ENCODE data around the gene SMO. TPM values are rescaled to one million over a fixed set of nuclear protein-coding genes. Genes with fewer than 3 reads are reported as not detected.
A peak's percentile ranks its signal among the peaks of the same experiment; 100 is the strongest.

Gene SMO
- total and polyA plus RNA-seq, 9 of the 15 experiments (the other 6 are each of a cell fraction or from before 2014, with no cell fraction given) = 0.05 to 0.13 (median 0.10) TPM; not detected in 5

GRCh38 chr7:129210989-129211312, 22.5 kb downstream of the SMO start:
- no peak for TF ChIP-seq BRCA1 (IDR thresholded peaks at IDR 0.05)
- TF ChIP-seq BRCA1 (CRISPR knock-in tag; IDR thresholded peaks at IDR 0.05) = 0 out of 2 replicates have a peak, but pooled peaks have one; percentile 31
- TF ChIP-seq ZNF584 (CRISPR knock-in tag; IDR thresholded peaks at IDR 0.05; ENCODE audit: low read depth) = no peak
- TF ChIP-seq CAMTA2 (CRISPR knock-in tag; conservative IDR thresholded peaks at IDR 0.05) = no peak
- no peak for TF ChIP-seq ZNF445 (CRISPR knock-in tag; IDR thresholded peaks at IDR 0.05; ENCODE audit: low read depth)
- TF ChIP-seq THAP12 (CRISPR knock-in tag; IDR thresholded peaks at IDR 0.05) = 0 out of 2 replicates have a peak, but pooled peaks have one; percentile 9
- peak; percentile 14; the same call in 1 of the 2 replicates for TF ChIP-seq MAX (CRISPR knock-in tag; IDR thresholded peaks at IDR 0.05)
- TF ChIP-seq ETV6 (IDR thresholded peaks at IDR 0.05; ENCODE audit: borderline replicate concordance in 1 of 2, low read depth in 2 of 2, low read length in 1 of 2) = no peak
- no peak for TF ChIP-seq ETV6 (CRISPR knock-in tag; IDR thresholded peaks at IDR 0.05; ENCODE audit: borderline replicate concordance)
- no peak for TF ChIP-seq ZNF318 (IDR thresholded peaks at IDR 0.05; ENCODE audit: borderline replicate concordance in 1 of 2, low read depth in 1 of 2)
- TF ChIP-seq NUFIP1 (IDR thresholded peaks at IDR 0.05; ENCODE audit: partially characterized antibody) = no peak
- no peak overlapping the region for H2AFZ ChIP-seq (ENCODE audit: low read depth, low read length)
- no peak overlapping the region for H3K4me3 ChIP-seq
- peaks cover 5 to 7% of the 10 kb centered on the region in 2 experiments; a peak in 3 of 5 replicates for H3K4me1 ChIP-seq (replicated peaks in 1 of 2; ENCODE audit: control insufficient read depth in 2 of 2, insufficient read depth in 2 of 2, low read length in 2 of 2)
- H3K27me3 ChIP-seq (ENCODE audit: control insufficient read depth in 2 of 2, insufficient read depth in 2 of 2, low read length in 2 of 2) = peaks cover 47 to 73% of the 10 kb centered on the region in 2 experiments
- 41% methylated on average over 14 of the region's 14 CpGs for WGBS (ENCODE audit: insufficient coverage, low coverage, missing lambda C conversion rate)
- no peaks in the 10 kb centered on the region for H3K9me1 ChIP-seq (ENCODE audit: control insufficient read depth, insufficient read depth, low read length)
- POLR2A ChIA-PET = interaction anchor here (1.2 kb wide), 1 partner anchor 18 kb away, joined by 3 read pairs; no protein-coding TSS in a partner anchor
- FAIRE-seq (no peak), DNase-seq (ENCODE audit: extremely low read depth in 1 of 4, low spot score in 3 of 4) (no peak), ATAC-seq (no peak)
- no peak overlapping the region for H3K9ac ChIP-seq (ENCODE audit: insufficient read depth in 1 of 2, low read depth in 2 of 2, low read length in 2 of 2)
- H3K36me3 ChIP-seq (ENCODE audit: control insufficient read depth, insufficient read depth, low read length) = no peaks in the 10 kb centered on the region
- BruUV-seq (replicated peaks) = no TSS peak
- no peaks in the 10 kb centered on the region for H3K9me3 ChIP-seq (replicated peaks; ENCODE audit: control insufficient read depth, insufficient read depth, low read depth, low read length)
- intact Hi-C loops (cut with micrococcal nuclease) (loop anchor here (1.0 to 5.0 kb wide), 5 partner anchors 47 to 784 kb away; no protein-coding TSS in a partner anchor), in situ Hi-C loops (cut with MboI) (no loop called here)
- no peaks in the 10 kb centered on the region for H3K79me2 ChIP-seq (ENCODE audit: control insufficient read depth, insufficient read depth, low read length)
- H4K20me1 ChIP-seq (replicated peaks; ENCODE audit: control insufficient read depth, insufficient read depth, low read length) = peaks cover 14% of the 10 kb centered on the region
- H3K27ac ChIP-seq (ENCODE audit: extremely low read depth, low read depth, low read length) = no peak overlapping the region
- CTCF ChIA-PET (ENCODE audit: low intra/inter-chr PET ratio) = interaction anchor here (0.6 to 2.4 kb wide), 7 partner anchors 46 to 784 kb away, joined by 3 to 8 read pairs (median 5); no protein-coding TSS in a partner anchor
- H3K4me2 ChIP-seq (ENCODE audit: insufficient read depth, low read length) = no peak overlapping the region

All from K562 (cell line).